Measurements from ENCODE around the gene ASPDH.

The ASPDH gene

DNA sequence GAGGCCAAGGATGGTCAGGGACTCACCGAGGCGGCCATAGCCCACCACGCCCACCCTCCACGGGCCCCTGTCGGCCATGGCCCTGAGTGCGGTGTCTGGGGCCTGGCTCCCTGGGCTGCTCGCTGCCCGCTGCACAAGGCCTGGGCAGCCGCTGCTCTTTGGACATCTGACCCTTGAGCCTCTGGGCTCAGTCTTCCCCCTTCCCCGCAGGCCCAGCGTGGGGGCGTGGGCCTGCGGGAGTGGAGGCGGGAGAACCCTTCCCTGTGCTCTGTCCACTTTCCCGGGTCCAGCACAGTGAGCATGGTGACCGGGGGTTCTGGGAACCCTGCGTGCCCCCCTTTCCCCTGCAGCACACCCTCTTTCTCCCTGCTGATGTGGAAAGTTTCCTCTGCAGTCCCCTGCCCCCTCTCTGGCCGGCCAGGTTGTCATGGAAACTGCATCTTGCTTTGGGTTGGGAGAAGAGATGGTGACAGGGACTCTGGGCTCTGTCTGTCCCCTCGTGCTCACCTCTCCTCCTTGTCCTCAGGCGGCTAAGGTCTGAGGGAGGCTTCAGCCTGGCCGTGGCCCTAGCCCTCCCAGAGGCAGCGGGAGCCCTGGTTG lies at the start of gene ASPDH:
TSS of gene ASPDH (minus strand) at position 168 of the 600 bp plus-strand sequence. CDS start at position 78, 90 bp downstream.
- DNase-seq = no peak

DNA sequence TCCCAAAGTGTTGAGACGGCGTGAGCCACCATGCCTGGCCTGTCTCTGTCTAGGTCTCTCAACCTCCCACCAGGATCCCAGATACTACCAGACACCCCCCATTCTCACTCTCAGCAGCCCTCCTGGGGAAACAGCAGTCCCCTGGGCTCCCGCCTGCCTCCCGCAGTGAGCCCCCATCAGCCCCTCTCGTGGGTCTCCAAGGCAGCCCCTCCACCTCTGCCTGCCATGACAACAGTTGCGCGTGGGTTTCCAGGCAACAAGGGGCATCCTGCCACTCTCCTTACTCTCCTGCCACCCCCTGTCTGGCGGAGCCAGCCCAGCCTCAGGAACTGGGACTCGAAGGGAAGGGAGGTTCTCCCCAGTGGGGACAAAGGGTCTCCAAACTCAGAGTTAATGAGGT lies 49.3 kb upstream of the ASPDH start:
- DNase-seq = no peak

DNA sequence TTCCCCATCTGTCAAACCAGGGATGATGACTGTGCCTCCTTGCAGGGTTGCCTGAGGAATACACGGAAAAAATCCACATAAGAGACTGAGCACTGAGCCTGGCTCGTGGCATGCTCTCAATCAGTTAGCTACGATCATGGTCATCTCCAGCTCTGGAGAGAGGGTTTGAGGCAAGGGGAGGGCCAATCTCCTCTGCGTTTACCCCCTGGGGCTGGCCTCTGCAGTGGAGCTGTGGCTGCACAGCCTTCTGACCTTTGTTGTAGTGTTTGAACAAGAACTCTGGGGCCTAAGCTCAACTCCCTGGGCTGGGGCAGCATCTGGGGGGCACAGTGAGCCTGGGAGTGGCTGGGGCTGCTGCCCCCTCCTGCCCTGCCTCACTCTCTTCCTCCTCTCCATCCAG lies 48.6 kb upstream of the ASPDH start:
- DNase-seq = no peak

DNA sequence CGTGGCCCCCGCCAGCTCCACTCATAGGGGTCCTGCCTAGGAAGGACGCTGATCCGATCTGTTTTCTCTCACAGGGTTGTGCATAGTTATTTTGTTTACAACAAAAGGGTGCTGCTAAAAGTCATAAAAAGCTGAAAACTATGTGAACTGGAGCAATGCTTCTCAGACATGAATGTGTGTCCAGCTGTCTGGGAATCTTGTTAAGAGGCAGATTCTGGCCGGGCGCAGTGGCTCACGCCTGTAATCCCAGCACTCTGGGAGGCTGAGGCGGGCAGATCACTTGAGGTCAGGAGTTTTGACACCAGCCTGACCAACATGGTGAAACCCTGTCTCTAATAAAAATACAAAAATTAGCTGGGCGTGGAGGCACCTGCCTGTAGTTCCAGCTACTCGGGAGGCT lies 45.9 kb upstream of the ASPDH start:
- no peak for DNase-seq

DNA sequence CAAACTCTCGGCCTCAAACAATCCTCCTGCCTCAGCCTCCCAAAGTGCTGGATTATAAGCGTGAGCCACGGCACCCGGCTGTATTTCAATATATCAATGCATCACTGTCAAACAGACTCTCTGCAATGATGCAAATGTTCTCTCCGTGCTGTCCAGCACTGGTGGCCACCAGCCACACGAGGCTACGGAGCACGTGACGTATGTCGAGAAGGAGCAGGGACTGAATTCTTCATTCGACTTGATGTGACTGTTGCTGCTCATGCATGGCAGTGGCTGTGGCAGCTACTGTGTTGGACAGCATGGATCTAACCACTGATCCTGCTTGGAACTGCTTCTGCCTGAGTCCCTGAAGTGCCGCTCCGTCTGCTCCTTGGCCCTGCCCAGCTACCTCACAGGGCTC lies 44.7 kb upstream of the ASPDH start:
- DNase-seq = no peak

DNA sequence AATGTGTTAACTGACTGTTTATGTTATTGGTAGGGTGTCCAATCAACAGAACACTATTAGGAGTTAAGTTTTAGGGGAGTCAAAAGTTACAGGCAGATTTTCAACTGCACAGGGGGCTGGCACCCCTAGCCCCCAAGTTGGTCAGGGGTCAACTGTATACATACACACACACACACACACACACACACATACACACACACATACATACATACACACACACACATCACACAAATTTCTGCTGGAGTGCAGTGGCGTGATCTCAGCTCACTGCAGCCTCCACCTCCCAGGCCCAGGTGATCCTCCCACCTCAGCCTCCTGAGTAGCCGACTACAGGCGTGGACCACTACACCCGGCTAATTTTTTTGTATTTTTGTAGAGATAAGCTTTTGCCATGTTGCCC lies 44.3 kb upstream of the ASPDH start:
- no peak for DNase-seq

DNA sequence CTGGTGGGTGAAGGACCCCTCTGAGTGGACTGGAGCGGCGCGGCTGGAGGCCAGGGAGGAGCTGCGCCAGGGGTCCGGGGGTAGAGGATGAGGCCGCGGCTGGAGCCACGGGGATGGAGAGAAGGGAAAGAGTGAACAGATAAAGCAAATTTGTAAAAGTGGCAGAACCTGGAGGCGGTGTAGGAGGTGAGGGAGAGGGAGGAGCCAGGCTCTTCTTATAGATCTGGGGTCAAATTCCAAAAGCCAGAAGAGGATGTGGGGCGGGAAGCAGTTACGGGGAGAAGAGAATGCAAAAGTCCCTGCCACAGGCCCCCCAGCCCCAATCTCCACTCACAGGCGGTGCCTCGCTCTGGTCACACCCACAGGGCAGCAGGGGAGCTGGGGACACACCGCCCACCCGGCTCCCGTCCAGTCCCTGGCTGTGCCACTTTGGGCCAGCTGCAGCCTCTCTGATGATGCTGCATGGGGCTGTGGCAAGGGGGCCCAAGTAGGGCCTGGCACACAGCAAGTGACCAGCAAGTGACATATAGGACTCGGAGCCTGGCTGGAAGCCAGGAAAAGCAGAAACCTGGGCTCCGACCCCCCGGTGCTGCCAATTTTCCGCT lies 43.4 kb upstream of the ASPDH start:
- no peak for DNase-seq

DNA sequence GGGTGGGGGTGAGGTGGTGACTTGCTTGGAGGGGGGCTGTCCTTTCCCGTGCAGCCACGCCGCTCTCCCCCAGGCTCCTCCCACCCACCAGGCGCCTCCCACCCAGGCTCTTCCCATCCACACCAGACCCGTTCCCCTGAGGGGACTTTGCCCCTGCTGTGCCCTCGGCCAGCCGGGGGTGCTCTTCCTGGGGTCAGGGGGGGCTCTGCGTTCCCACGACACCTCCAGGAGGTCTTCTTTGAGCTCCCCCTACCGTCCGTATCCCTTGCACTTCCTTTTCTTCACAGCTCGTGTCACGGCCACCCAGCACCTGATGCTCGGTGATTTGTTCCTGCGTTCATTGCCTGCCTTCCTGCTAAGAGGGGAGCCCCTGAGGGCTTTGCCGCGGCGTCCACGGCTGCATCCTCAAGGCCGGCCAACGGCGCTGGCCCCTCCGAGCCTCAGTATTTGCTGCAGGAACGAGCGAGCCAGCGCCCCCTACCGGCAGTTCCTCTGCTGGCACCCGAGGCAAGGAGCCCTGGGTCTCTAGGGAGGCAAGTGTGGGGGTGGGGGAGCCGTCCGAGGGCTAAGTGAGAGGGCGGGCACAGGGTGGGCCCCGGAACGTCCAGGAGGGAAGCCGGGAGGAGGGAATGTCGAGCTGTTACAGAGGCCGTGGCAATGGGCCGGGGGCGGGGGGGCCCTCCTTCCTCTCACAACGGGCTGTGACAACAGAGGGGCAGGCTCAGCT lies 42.7 kb upstream of the ASPDH start:
- peak; percentile 42 for DNase-seq

DNA sequence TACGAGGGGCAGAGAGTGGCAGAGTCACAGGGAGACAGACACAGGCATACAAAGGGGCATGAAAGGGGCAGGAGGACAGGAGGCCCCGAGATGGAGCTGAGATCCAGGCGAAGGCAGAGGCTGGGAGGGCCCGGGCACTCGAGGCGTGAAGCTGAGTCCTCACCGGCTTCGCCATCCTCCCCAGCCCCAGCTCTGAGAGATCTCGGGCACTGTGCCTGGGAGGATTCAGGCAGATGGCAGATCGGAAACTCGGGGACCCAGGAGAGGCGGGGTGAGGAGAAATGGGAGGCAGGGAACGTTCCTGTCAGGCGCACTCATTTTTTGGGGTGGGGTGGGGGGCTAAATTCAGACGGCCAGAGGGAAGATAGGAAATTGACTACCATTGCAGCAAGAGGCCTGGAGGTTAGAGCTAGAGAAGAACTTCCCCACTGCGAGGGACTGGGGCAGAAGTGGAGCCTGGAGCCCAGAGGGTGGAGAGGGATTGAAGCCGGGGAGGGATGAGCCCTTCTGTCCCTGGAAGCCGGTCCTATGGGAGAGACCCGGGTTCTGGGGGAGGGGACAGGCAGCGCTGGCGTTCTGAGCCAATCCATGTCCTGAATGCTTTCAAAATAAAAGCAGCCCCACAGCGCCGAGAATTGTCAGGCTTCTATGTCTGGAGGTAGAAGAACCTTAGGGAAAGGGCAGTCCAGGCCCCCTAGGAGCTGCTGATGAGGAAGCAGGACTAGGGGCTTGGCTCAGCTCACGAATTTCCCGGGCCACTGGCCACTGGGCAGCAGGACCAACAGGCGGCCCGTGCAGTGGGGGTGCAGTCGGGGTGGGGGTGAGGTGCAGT lies 42.0 kb upstream of the ASPDH start:
- DNase-seq = no peak

DNA sequence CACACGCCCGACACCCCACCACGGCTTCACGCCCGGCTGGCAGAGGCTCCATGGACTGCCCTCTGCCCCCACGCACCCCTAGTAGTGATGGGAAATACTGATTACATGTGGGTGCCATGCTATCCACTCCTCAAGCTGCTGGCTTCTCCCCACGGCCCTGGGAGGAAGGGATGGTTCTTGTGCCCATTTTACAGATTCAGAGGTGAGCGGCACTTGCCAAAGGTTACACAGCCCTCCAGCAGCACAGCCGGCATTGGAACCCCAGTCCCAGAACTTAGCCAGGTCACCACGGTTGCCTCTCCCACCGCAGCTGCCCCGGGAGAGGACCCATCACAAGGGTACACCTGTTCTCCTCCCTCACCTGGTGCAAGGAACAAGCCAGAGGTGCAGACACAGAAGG lies 41.3 kb upstream of the ASPDH start:
- DNase-seq = no peak

DNA sequence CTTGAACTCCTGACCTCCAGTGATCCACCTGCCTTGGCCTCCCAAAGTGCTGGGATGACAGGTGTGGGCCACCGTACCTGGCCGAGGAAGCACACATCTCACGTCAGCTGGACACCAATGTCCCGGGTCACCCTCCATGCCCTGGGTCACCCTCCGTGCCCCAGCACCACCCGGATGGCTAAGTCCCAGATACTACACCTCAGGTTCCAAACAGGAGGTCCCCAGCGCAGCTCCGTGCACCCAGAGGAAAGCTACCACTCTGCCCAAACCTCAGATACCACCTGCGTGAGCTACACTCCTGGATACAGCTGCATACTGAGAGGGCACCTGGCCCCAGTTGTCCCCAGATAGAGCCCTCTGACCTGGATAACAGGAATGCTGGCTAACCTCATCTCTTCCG lies 40.5 kb upstream of the ASPDH start:
- no peak for DNase-seq

DNA sequence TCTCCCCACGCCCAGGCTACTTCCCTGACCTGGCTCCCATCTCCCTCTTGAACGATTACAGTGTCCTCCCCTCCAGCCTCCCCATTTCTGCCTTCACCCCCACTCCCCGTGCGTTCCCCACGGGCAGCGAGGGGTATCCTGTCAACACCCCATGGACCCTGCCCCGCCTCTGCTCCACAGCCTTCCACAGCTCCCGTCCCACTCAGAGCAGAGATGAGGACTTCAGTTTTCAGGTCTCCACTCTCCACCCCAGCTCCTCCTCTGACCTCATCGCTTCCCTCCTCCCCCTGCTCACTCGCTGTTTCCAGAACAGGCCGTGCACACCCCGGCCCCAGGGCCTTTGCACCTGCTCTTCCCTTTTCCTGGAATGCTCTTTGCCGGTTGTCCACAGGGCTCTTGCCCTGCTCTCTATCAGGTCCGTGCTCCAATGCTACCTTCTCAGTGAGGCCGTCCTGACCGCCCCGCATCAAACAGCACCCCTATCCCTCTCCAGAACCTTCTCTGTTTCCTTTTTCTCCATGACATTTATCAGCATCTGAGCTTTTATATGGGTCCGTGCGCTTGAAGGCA lies 39.5 kb upstream of the ASPDH start:
- DNase-seq = no peak

DNA sequence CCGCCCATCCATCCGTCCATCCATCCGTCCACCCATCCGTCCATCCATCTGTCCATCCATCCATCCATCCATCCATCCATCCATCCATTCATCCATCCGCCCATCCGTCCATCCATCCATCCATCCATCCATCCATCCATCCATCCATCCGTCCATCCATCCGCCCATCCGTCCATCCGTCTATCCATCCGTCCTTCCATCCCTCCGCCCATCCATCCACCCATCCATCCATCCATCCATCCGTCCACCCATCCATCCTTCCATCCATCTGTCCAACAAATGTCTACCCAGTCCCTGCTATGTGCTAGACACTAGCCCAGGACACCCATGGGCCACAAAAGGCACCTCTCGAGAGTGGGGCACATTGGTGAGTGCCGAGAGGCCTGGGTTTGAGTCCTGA lies 38.8 kb upstream of the ASPDH start:
- no peak for DNase-seq

DNA sequence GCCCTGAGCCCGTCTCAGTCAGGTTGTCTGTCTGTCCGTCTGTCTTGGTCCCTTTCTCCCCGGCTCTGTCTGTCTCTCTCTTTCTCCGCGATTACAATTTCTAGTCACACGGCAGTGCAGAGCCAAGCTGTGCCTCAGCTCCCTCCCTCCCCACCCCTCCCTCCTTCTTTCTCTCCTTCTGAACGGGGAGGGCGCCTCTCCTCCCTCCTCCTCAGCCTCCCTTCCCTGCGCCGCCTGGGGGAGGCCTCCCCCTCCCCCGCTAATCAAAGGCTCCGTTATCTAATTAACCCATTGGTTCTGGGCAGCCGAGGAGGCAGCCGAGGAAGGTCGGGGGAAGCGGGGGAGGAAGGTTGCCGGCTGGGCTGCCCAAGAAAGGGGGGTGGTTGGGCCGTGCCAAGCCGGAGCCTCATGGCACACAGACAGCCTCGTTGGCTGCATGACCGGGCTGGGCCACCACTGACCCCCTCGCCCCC lies 38.0 kb upstream of the ASPDH start:
- DNase-seq = no peak

DNA sequence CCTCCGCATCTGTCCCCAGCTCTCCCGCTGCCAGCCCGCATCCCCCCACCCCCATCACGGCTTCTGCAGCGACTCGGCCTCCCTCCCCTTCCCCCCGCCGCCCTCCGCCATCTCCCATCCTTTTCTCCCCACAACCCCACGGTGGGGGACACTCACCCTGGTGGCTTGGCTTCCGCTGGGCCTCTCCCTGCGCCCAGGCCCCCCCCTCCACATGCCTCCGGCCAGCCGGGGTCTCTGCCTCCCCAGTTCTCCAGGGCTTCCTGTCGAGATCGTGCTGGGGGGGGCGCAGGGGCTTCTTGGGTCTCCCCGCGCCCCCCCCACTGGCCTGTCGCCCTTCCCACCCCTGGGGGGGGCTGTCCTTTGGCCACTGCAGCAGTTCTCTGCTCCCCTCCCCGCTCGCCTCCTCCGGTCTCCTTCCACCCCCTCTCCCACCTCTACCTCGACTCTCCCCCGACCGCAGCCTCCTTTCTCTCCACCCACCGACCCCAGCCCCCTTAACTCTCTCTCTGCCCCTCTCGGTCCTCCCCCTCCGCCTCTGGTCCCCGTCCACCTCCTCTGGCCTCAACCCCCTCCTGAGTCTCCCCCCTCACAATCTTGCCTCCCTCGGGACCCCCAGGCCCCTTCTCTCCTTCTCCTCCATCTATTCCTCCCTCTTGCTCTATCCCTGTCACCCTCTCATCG lies 37.5 kb upstream of the ASPDH start:
- no peak for DNase-seq

DNA sequence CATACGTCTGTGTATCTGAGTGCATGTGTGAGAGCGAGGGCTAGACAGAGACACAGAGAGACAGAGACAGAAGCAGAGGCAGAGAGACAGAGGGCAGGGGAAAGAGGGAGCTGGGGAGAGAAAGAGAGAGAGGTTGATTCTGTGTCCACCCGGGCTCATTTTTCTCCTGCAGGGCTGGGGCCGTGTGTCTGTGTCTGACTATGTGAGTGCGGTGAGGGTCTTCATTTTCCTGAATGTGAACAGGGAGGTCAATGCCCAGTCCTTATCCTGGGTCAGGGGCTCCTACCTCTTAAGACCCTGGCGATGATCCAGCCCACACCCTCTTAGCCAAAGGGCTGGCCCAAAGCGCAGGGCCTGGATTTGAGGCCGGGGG lies 36.9 kb upstream of the ASPDH start:
- no peak for DNase-seq

DNA sequence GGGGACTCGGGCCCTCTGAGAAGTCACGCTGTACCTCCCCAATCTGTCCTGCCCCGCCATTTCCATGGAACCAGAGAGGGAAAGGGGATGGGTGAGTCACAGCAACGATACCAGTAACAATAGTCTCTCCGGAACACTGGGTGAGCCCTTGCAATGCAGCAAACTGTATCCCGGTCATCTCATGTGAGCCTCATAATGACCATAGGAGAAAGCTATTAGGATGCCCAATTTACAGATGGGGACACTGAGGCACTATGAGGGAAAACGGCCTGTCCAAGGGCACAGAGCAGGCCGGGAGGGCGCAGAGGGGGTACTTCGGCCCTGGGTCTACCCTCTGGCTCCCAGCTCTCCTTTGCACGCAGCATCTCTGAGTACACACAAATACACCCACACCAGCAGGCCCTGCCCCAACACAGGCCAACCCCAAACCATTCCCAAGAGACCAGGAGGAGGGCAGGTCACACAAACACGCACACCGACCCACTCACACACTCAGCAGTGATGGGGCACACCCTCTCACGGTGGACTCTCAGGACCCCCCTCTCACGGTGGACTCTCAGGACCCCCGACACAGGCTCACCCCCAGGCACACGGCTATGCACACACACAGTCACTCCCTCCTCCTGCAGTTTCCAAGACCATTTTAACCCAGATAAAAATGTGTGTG lies 36.3 kb upstream of the ASPDH start:
- DNase-seq = no peak

DNA sequence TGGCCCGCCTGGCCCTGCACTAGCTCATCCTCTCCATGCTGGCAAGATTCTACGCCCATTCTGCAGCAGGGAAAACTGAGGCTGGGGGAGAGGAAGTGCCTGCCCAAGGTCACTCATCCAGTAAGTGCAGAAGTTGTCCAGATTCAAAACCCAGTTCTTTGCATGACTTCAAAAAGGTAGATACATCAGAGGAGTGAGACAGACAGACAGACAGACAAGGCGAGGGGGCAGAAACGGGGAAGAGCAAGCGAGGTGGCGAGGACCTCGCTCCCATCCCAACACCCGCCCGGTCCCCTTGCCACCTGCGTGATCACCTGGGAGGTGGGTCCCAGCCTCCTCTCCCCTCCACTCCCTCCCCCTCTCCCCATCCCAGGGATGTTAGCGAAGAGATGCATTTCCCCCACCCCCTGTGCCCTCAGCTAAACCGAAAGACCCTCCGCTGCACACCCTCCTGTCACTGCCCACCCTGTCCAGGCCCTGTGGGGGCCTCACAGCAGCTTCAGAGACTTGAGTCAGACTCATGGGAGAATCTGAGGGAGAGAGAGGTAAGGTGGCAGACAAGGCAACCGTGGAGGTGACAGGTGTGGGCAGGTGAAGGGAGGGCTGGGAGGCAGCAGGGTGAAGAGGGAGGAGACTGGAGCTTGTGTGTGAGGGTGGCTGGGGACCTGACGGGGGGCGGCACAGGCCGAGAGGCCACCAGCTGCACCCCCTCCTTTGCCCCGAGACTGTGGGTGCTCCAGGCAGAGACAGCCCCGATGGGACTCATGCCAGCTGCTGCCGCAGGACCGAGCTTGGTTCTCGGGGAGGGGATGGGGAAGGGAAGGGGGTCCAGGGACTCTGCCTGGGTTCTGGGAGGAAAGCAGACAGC lies 35.6 kb upstream of the ASPDH start:
- DNase-seq = no peak

DNA sequence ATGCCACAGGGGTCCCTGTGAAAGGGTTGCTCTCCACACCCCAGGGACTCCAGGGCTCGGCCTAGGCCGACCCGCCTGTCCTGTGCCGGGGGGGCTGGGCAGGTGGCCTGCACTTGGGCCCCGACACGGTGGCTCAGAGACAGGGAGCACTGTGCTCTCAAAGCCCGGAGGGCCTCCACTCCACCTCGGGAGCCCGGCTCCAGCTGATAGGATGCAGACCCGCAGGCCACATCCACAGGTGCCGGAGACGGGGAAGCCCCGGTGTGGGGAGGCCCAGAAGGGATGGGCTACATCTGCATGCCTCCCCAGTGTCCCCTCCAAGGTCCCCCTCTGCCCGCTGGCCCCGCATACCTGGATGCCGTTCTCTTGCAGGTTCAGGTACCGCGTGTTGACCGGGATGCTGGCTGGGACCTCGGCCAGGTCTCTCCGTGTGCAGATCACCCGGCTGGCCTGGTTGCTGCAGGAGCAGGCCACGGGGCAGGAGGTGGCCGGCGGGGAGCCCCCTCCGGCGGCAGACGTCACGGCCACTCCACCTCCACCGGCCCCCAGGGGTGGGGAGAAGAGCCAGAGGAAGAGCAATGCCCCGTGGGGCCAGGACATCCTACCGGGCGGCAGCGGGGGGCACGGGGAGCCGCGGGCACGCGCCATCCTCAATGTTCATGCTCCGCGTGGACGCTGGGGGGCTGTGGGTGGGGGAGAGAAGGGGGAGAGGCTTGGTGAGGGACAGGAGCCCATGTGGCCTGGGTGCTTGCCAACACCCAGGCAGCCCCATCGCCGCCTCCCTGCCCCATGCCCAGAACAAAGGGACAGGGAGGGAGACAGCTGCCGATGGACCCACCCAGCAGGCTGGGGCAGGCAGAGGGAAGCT lies 34.7 kb upstream of the ASPDH start:
- DNase-seq = no peak
